ENCODE measurements around the gene WWOX. TPM values are rescaled to one million over a fixed set of nuclear protein-coding genes. Genes with fewer than 3 reads are reported as not detected.

Gene WWOX
- total and polyA plus RNA-seq, 2 of the 13 experiments (the other 11 are each of a cell fraction or from before 2014, with no cell fraction given) = 9.1 to 37.4 TPM

DNA sequence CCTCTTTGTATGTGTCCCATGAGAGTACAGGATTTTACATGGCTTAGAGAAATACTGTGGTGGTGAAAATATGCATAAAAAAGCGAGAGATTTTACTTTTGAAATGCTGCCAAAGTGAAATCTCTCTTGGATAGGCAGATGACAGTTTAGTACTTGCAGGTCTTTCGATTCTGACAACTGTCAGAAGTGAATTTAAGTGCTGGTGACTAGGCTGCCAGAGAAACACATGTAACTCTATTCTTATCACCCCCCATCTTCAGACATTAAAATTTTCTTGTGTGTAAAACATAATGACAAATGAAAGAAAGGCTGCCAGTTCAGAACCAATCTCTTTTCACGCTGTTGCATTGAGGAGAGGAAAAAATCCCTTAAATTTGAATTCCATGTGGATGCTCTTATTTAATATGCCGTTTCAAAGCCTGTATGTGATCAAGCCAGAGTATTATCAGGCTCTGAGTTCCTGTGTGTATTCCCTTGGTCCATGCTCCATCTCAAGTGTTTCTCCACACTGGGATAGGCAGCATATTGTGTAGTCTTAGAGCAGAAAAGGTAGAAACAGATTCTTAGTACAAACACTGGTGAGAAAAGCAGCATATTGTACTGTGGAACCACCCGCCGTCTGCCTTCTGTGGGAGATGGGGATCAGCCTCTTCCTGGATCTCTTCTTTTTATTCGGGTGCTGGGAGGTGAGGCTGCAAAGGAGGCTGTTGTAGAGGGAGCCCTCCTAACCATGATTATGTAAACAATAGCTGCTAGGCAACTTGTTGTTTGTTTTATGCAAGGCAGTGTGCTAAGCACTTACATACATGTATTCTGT lies 291.3 kb downstream of the WWOX start (continued):
- TF ChIP-seq, protein P1, sequence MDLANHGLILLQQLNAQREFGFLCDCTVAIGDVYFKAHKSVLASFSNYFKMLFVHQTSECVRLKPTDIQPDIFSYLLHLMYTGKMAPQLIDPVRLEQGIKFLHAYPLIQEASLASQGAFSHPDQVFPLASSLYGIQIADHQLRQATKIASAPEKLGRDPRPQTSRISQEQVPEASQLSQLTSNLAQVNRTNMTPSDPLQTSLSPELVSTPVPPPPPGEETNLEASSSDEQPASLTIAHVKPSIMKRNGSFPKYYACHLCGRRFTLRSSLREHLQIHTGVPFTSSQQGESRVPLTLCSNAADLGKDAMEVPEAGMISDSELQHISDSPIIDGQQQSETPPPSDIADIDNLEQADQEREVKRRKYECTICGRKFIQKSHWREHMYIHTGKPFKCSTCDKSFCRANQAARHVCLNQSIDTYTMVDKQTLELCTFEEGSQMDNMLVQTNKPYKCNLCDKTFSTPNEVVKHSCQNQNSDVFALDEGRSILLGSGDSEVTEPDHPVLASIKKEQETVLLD (CRISPR knock-in tag; IDR thresholded peaks at IDR 0.05; ENCODE audit: low read depth) = no peak
- TF ChIP-seq ZMYM2 (CRISPR knock-in tag; IDR thresholded peaks at IDR 0.05) (no peak), ZNF251 (CRISPR knock-in tag; IDR thresholded peaks at IDR 0.05) (no peak)

DNA sequence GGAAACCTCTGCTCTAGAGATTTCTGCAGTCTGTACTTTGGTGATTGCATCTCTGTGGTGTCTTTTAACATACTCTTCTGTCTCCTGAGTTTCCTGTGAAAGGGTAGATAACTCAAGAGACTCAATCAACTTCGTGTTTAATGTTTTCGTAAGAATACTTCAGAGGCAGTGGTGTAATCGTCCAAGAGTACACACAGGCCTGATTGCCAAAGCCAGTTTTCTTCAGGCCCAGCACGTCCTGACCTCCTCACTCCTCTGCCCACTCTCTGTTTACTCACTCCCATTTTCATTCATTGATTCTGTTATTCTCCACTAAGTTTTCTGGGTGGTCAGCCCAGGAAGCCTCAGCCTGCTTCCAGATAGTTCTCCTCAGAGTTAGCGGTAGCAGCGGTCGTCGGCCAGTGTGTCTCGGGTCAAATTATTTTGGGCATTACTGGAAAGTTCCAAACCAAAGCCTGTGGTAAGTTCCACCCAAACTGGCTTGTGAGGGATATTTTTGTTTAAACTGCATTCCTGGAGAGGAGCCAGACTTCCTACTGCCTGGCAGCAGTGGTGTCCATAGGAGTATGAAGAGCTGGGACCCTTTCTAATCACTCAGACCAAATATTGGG lies 293.2 kb downstream of the WWOX start:
- intact Hi-C loops (cut with micrococcal nuclease; ENCODE audit: unreplicated experiment) = no loop called here
- FAIRE-seq = no peak
- ATAC-seq = no peak

More for the DNA sequence above, 293.2 kb downstream of the WWOX start:
- in situ Hi-C loops (cut with HindIII; ENCODE audit: extremely low pct_ligation_motif_present, low pct_unique_long_range_greater_than_20kb) = no loop called here
- no peak overlapping the region for H3K4me2 ChIP-seq (ENCODE audit: low read depth, low read length)
- no peaks in the 10 kb centered on the region for H3K4me1 ChIP-seq (ENCODE audit: insufficient read depth, low read length)
- 93% methylated on average over 9 of the region's 9 CpGs for WGBS (ENCODE audit: low lambda C conversion rate)
- no peak overlapping the region for H2AFZ ChIP-seq (ENCODE audit: low read length)
- BruUV-seq (replicated peaks) = no TSS peak
- CTCF ChIA-PET (ENCODE audit: low intra/inter-chr PET ratio, low total read pairs) = no interaction called here
- H3K9me3 ChIP-seq (ENCODE audit: low read length) = peaks cover 10% of the 10 kb centered on the region
- H3K27me3 ChIP-seq (ENCODE audit: control insufficient read depth in 1 of 2, insufficient read depth in 2 of 2, low read length in 2 of 2) = no peaks in the 10 kb centered on the region
- POLR2A ChIA-PET = no interaction called here
- no peak for DNase-seq (ENCODE audit: low spot score)
- no peaks in the 10 kb centered on the region for H4K20me1 ChIP-seq (ENCODE audit: insufficient read depth, low read length)
- no peak for TF ChIP-seq ISL2 (CRISPR knock-in tag; IDR thresholded peaks at IDR 0.05)
- TF ChIP-seq MEIS1 (CRISPR knock-in tag; IDR thresholded peaks at IDR 0.05; ENCODE audit: borderline replicate concordance) = no peak
- no peak overlapping the region for H3K4me3 ChIP-seq (replicated peaks in 1 of 3; ENCODE audit: insufficient read depth in 1 of 3, low read depth in 2 of 3, low read length in 3 of 3)
- no peaks in the 10 kb centered on the region for H3K36me3 ChIP-seq (replicated peaks in 1 of 2; ENCODE audit: control insufficient read depth in 1 of 2, insufficient read depth in 2 of 2, low read length in 2 of 2)
- no peak overlapping the region for H3K27ac ChIP-seq (ENCODE audit: extremely low read length, insufficient read depth, low read length)
- no peak overlapping the region for H3K9ac ChIP-seq (ENCODE audit: insufficient read depth, low read depth, low read length)
- H3K79me2 ChIP-seq (ENCODE audit: insufficient read depth, low read length) = no peaks in the 10 kb centered on the region
